Esophagus muscularis mucosa (tissue), 4 donors: ENCODE measurements around the gene FASTKD3.

Experiments
- EP300 ChIP-seq: sonication (generic); formaldehyde crosslinking; IDR thresholded peaks from one replicate; pipeline ENCODE4 v1.6.1; 2017; ENCODE audit warnings: antibody characterized with exemption
- POLR2A ChIP-seq: fragments of 450-650 bp; IDR thresholded peaks from one replicate; pipeline ENCODE4 v1.6.1; 2017; ENCODE audit warnings: antibody characterized with exemption, moderate library complexity, mild to moderate bottlenecking, low read depth
- POLR2AphosphoS5 ChIP-seq, 2 donors: sonication (generic); formaldehyde crosslinking; IDR thresholded peaks; one replicate each; pipeline ENCODE4 v1.6.1; 2017; ENCODE audit warnings: antibody characterized with exemption in 2 of 2
- TF ChIP-seq, protein P1 (sequence below), 3 experiments: fragments of 200-600 bp in 2 of 3; fragments of 450-650 bp in 1 of 3; sonication (generic) in 2 of 3; IDR thresholded peaks; one replicate each; pipeline ENCODE4 v1.5.1; 2017 to 2019; ENCODE audit warnings: antibody characterized with exemption in 3 of 3, mild to moderate bottlenecking in 2 of 3, moderate library complexity in 1 of 3

DNA sequence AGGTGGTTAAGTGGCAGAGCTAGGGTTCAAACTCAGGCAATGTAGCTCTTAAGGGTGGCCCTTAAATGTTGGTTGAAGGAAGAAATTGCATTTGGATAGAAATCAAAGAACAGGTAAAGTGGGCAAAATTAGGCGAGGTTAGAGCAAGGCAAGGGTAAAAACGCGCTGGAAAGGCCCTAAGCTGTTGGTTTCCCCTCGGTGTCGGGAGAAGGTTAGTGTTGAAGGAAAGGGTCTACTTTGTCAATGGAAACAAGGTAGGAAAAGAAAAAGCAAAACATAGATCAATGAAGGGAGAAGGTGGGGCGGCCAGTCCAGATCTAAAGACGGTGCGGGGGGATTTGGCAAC lies 431 bp downstream of the FASTKD3 start:
- TF ChIP-seq POLR2A (no peak), EP300 (no peak), POLR2AphosphoS5 (IDR thresholded peaks at IDR 0.05) (no peak)
- TF ChIP-seq, protein P1, sequence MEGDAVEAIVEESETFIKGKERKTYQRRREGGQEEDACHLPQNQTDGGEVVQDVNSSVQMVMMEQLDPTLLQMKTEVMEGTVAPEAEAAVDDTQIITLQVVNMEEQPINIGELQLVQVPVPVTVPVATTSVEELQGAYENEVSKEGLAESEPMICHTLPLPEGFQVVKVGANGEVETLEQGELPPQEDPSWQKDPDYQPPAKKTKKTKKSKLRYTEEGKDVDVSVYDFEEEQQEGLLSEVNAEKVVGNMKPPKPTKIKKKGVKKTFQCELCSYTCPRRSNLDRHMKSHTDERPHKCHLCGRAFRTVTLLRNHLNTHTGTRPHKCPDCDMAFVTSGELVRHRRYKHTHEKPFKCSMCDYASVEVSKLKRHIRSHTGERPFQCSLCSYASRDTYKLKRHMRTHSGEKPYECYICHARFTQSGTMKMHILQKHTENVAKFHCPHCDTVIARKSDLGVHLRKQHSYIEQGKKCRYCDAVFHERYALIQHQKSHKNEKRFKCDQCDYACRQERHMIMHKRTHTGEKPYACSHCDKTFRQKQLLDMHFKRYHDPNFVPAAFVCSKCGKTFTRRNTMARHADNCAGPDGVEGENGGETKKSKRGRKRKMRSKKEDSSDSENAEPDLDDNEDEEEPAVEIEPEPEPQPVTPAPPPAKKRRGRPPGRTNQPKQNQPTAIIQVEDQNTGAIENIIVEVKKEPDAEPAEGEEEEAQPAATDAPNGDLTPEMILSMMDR (IDR thresholded peaks at IDR 0.05): no peak
